Psoas muscle (tissue), 8 donors: Measurements from ENCODE around the gene GSTM1. TPM values are rescaled to one million over a fixed set of nuclear protein-coding genes. Genes with fewer than 3 reads are reported as not detected.
A peak's percentile ranks its signal among the peaks of the same experiment; 100 is the strongest.

Experiments used
- ATAC-seq, 4 donors: fragments of 200-7000 bp; cut with Tn5 transposase; one replicate each; pipeline ENCODE4 v1.9.1; 2020; ENCODE audit warnings: moderate library complexity in 3 of 4, mild to moderate bottlenecking in 2 of 4
- DNase-seq, 2 donors: peaks; one replicate each; pipeline ENCODE4 v3.0.0-alpha.2; 2020
- H3K27ac ChIP-seq: fragments of 200-600 bp; one replicate; pipeline ENCODE4 v1.8.0; 2022
- H3K27me3 ChIP-seq, 3 donors: fragments of 200-600 bp in 1 of 3; one replicate each; pipeline versions ENCODE4 v1.6.1 to v1.8.0; 2013 to 2022; ENCODE audit warnings: low read length in 2 of 3, mild to moderate bottlenecking in 2 of 3, moderate library complexity in 1 of 3; ENCODE audit not compliant: insufficient read depth in 3 of 3
- H3K36me3 ChIP-seq, 2 donors: fragments of 200-600 bp in 1 of 2; one replicate each; pipeline versions ENCODE4 v1.6.1 to v1.8.0; 2013 to 2022; ENCODE audit warnings: low read depth in 1 of 2, mild to moderate bottlenecking in 1 of 2, moderate library complexity in 1 of 2; ENCODE audit not compliant: insufficient read depth in 1 of 2
- H3K4me1 ChIP-seq: fragments of 200-600 bp; one replicate; pipeline ENCODE4 v1.8.0; 2022
- H3K4me3 ChIP-seq: fragments of 200-600 bp; one replicate; pipeline ENCODE4 v1.8.0; 2022; ENCODE audit warnings: mild to moderate bottlenecking
- H3K9me3 ChIP-seq: fragments of 200-600 bp; one replicate; pipeline ENCODE4 v1.8.0; 2022
- WGBS, 3 donors: extraction: QIAGEN DNeasy Blood & Tissue Kit; methylation state at CpG; one replicate each; pipeline versions ENCODE4 v1.1.6 to v1.1.7; 2013; 5-methylcytosine and 5-hydroxymethylcytosine counted together
- intact Hi-C, 2 donors: fragments of 100-400 bp; cut with DNase I; formaldehyde crosslinking; loops; one replicate each; pipeline versions ENCODE4 v1.11.0 to v1.14.2; 2022
- polyA plus RNA-seq, 3 donors: library from polyadenylated mRNA; stranded (reverse); fragments of 200-250 nt; gene quantifications; one replicate each; pipeline ENCODE4 v1.2.3, GENCODE V29; 2013
- total RNA-seq, 4 donors: library from RNA; stranded (reverse); fragmentation: NEBNext Ultra II Directional in 2 of 4; extraction: Animal tissue kit (Norgen Biotek cat#: 25700) in 2 of 4; gene quantifications; one replicate each; pipeline versions ENCODE4 v1.2.1 to v1.2.4, GENCODE V29; 2021 to 2023
- TF ChIP-seq, protein P1 (sequence below): fragments of 200-600 bp; IDR thresholded peaks from one replicate; pipeline ENCODE4 v1.8.0; 2022; ENCODE audit warnings: antibody characterized with exemption
- donor health status: healthy with polysubstance abuse.
- donor health status: DM: no; HTN: no; CAD: no; lungs with moderate emphysema.
- donor health status: Bipolar disorder and iron deficiency.
- donor health status: healthy.
- donor health status: DM: yes; HTN: yes; CAD: no.
- donor health status: DM: no; HTN: no; CAD: no.
- donor health status: DM: no; HTN: no; CAD: no.
- donor health status: DM: yes; HTN: yes; CAD: no.

The GSTM1 gene
- total and polyA plus RNA-seq, 7 donors, result 0.21 to 89.4 (median 27.6) TPM; not detected in 1

DNA sequence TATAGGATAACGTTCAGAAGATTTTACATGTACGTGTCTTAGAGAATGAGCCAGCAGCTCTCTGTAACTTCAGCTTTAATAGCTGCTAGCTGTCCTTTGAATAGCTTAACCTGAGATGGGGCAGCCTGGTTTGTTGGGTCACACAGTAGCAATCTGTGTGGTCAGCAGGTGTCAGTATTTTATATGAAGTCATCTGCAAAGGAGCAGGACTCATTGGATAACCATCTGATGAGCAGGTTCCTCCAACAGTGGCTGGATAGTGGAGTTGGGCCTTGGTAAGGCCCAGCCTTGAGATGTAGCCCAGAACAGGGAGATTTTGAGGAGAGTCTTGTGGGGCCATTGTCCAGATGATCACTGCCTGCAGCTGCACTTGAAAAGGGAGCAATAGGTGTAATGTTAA lies 30.9 kb downstream of the GSTM1 start:
- ATAC-seq, result peak; percentile 75 to 95 (median 86)
- TF ChIP-seq, protein P1, sequence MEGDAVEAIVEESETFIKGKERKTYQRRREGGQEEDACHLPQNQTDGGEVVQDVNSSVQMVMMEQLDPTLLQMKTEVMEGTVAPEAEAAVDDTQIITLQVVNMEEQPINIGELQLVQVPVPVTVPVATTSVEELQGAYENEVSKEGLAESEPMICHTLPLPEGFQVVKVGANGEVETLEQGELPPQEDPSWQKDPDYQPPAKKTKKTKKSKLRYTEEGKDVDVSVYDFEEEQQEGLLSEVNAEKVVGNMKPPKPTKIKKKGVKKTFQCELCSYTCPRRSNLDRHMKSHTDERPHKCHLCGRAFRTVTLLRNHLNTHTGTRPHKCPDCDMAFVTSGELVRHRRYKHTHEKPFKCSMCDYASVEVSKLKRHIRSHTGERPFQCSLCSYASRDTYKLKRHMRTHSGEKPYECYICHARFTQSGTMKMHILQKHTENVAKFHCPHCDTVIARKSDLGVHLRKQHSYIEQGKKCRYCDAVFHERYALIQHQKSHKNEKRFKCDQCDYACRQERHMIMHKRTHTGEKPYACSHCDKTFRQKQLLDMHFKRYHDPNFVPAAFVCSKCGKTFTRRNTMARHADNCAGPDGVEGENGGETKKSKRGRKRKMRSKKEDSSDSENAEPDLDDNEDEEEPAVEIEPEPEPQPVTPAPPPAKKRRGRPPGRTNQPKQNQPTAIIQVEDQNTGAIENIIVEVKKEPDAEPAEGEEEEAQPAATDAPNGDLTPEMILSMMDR, result no peak
- Histone ChIP-seq H3K9me3 (no peaks in the 10 kb centered on the region), H3K4me3 (no peak overlapping the region), H3K27ac (no peak overlapping the region), H3K4me1 (no peaks in the 10 kb centered on the region), H3K36me3 (no peaks in the 10 kb centered on the region), H3K27me3 (no peaks in the 10 kb centered on the region)
- WGBS, 3 donors, result 67 to 96% (median 75%) methylated on average over 2 of the region's 2 CpGs
- intact Hi-C loops, result no loop called here
- DNase-seq, result no peak

DNA sequence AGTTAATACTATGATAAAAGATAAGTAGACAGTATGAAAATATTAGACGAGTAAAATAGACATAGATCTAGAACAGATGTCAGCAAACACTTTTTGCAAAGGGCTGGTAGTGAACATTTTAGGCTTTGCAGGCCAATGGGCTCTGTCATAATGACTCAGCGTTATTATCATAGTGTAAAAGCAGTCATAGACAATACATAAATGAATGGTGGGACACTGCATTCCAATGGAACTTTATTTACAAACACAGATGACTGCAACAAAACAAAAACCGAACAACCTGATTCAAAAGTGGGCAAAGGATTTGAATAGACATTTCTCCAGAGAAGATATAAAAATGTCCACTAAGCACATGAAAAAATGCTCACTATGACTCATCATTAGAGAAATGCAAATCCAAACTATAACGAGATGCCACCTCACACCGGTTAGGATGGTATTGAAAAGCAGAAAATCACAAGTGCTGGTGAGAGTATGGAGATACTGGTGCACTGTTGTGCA lies 31.8 kb downstream of the GSTM1 start:
- no peak overlapping the region for H3K4me3 ChIP-seq
- intact Hi-C loops, result no loop called here
- TF ChIP-seq, protein P1, result no peak
- no peaks in the 10 kb centered on the region for H3K4me1 ChIP-seq
- ATAC-seq (no peak), DNase-seq (no peak)
- no peak overlapping the region for H3K27ac ChIP-seq
- H3K9me3 ChIP-seq, result no peaks in the 10 kb centered on the region
- H3K27me3 ChIP-seq, result no peaks in the 10 kb centered on the region
- 82 to 89% (median 84%) methylated on average over 5 of the region's 5 CpGs for WGBS, 3 donors
- no peaks in the 10 kb centered on the region for H3K36me3 ChIP-seq

DNA sequence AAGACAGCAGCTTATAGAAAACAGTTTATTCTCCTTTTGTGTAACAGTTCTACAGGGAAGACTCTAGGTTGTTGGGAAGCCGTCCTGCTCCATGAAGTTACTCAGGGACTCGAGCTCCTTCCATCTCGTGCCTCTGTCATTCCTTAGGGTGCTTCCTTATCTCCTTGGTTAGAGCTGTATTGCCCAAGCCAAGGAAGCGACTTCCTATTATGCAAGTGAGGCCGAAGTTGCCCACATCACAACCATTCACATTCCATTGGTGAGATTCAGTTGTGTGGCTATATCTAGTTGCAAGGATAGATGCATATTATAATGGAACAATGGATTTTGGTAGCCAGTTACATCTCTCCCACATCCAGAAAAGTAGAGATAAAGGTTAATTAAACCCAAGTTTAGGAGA lies 33.4 kb downstream of the GSTM1 start:
- intact Hi-C loops, result loop anchor here in 1 of 2 donors (5.0 kb wide), 1 partner anchor 51 kb away; no protein-coding TSS in a partner anchor
- no peak for ATAC-seq
- Histone ChIP-seq H3K4me1 (no peaks in the 10 kb centered on the region), H3K36me3 (no peaks in the 10 kb centered on the region), H3K27me3 (no peaks in the 10 kb centered on the region), H3K4me3 (no peak overlapping the region), H3K27ac (no peak overlapping the region), H3K9me3 (no peaks in the 10 kb centered on the region)
- no peak for DNase-seq
- TF ChIP-seq, protein P1, result no peak
- WGBS, 3 donors, result 84 to 89% (median 84%) methylated on average over 5 of the region's 5 CpGs

DNA sequence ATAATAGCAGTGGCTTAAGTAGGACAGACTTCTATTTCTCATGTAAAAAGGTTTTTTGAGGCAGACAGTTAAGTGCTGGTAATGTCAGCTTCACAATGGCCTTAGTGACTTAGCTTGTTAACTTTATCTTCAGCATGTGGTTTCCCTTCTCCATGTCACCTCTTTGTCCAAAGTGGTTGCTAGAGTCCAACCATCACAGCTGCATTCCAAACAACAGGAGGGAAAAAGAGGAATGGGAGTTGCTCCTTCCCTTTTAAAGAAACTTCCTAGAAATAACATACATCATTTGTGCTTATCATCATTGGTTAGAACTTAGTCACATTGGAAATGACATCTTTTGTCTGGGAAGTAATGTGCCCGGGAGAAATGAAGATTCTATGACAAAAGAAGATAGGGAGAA lies 34.4 kb downstream of the GSTM1 start:
- Histone ChIP-seq H3K4me3 (no peak overlapping the region), H3K27me3 (no peaks in the 10 kb centered on the region), H3K27ac (no peak overlapping the region), H3K4me1 (no peaks in the 10 kb centered on the region), H3K9me3 (no peaks in the 10 kb centered on the region), H3K36me3 (no peaks in the 10 kb centered on the region)
- TF ChIP-seq, protein P1, result no peak
- no peak for DNase-seq
- intact Hi-C loops, result loop anchor here in 1 of 2 donors (5.0 kb wide), 1 partner anchor 50 kb away; no protein-coding TSS in a partner anchor
- 98 to 100% (median 100%) methylated on average over 1 of the region's 1 CpG for WGBS, 3 donors
- ATAC-seq, result no peak
